ENCODE results near the gene CFAP100.

CFAP100 gene

GRCh38 chr3:126446791-126447190, 52.1 kb downstream of the CFAP100 start:
- DNase-seq: no peak

- DNase-seq: no peak
These were observed 52.9 kb downstream of the CFAP100 start for GRCh38 chr3:126447456-126448106.

GRCh38 chr3:126448136-126448892, 53.6 kb downstream of the CFAP100 start:
- no peak for DNase-seq

- DNase-seq: no peak
These were observed 54.1 kb downstream of the CFAP100 start for GRCh38 chr3:126448893-126449180.

GRCh38 chr3:126449621-126450051, 54.9 kb downstream of the CFAP100 start:
- no peak for DNase-seq

GRCh38 chr3:126450219-126450618, 55.5 kb downstream of the CFAP100 start:
- no peak for DNase-seq

- DNase-seq: no peak
These were observed 56.0 kb downstream of the CFAP100 start for GRCh38 chr3:126450744-126451143.

GRCh38 chr3:126451511-126451910, 56.8 kb downstream of the CFAP100 start:
- DNase-seq: no peak

- no peak for DNase-seq
These were observed 57.5 kb downstream of the CFAP100 start for GRCh38 chr3:126452213-126452612.

- DNase-seq: no peak
These were observed 59.3 kb downstream of the CFAP100 start for GRCh38 chr3:126454025-126454424.

- no peak for DNase-seq
These were observed 59.9 kb downstream of the CFAP100 start for GRCh38 chr3:126454437-126455198.

GRCh38 chr3:126456211-126456610, 61.5 kb downstream of the CFAP100 start:
- DNase-seq: no peak

GRCh38 chr3:126456766-126457388, 62.2 kb downstream of the CFAP100 start:
- DNase-seq: no peak

- DNase-seq: no peak
These were observed 64.5 kb downstream of the CFAP100 start for GRCh38 chr3:126459111-126459762.

- DNase-seq: no peak
These were observed 65.0 kb downstream of the CFAP100 start for GRCh38 chr3:126459763-126460127.

GRCh38 chr3:126460381-126460780, 65.7 kb downstream of the CFAP100 start:
- no peak for DNase-seq

- DNase-seq: no peak
These were observed 66.9 kb downstream of the CFAP100 start for GRCh38 chr3:126461450-126462070.

GRCh38 chr3:126463521-126463920, 68.8 kb downstream of the CFAP100 start:
- DNase-seq: no peak

GRCh38 chr3:126464093-126464492, 69.4 kb downstream of the CFAP100 start:
- DNase-seq: no peak

GRCh38 chr3:126464494-126464893, 69.8 kb downstream of the CFAP100 start:
- no peak for DNase-seq

GRCh38 chr3:126464997-126465396, 70.3 kb downstream of the CFAP100 start:
- no peak for DNase-seq

GRCh38 chr3:126465928-126466544, 71.3 kb downstream of the CFAP100 start:
- no peak for DNase-seq

Data from NCI-H526 (cell line).